ENCODE measurements around the gene DSP. TPM values are rescaled to one million over a fixed set of nuclear protein-coding genes. Genes with fewer than 3 reads are reported as not detected.

Gene DSP
- total and polyA plus RNA-seq, 12 donors = 4.1 to 61.4 (median 38.8) TPM

DNA sequence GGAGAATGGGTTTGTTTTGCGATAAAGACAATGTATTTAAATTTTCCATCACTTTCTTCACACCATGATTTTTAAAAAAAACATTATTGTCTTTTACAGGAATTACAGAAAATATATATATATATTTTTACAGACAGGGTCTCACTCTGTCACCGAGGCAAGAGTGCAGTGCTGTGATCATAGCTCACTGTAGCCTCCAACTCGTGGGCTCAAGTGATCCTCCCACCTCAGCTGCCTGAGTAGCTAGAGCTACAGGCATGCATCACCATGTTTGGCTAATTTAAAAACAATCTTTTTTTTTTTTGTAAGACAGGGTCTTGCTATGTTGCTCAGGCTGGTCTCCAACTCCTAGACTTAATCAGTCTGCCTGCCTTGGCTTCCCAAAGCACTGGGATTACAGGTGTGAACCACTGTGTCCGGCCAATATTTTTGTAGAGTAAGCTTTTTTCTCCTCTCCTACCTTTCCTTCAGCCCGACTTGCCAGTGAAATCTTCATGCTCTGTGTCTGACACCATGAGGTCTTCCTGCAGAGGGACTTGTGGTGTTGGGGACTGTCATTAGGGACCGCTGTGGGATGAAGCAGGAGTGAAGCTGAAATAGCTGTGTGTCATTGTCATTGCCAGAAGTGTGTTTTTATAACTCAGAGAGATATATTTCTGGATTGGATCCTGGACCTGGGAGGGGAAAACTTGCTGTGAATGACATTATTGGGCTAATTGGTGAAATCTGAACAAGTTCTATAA lies 13.2 kb downstream of the DSP start:
- Histone ChIP-seq H3K27ac (no peak overlapping the region), H3K27me3 (no peaks in the 10 kb centered on the region), H3K9me3 (replicated peaks in 1 of 3) (no peaks in the 10 kb centered on the region), H3K4me1 (replicated peaks in 1 of 2) (peaks cover 6 to 14% of the 10 kb centered on the region in 2 donors), H3K36me3 (replicated peaks in 1 of 2) (no peaks in the 10 kb centered on the region), H3K4me3 (no peak overlapping the region)
- 85 to 90% (median 87%) methylated on average over 6 of the region's 6 CpGs for WGBS, 4 donors
- DNase-seq = no peak
- intact Hi-C loops (cut with DNase I) = loop anchor here in 1 of 2 donors (10.0 kb wide), 1 partner anchor 140 kb away; no protein-coding TSS in a partner anchor
- no peak for TF ChIP-seq POLR2A (IDR thresholded peaks at IDR 0.05)

DNA sequence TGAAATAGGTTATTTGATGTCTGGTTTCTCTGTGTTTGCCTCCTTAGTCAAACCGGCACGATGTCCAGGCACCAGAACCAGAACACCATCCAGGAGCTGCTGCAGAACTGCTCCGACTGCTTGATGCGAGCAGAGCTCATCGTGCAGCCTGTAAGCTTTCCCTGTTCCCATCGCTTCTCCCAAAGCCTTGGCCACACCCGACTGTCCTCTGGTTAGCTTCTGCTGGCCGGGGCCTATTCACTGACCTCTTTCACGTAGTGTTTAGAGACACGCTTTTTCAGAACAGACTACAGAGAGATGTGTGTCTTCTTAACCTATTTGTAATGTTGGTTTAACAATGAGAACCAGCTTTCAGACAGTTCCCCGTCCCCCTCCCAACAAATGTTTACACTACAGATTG lies 14.2 kb downstream of the DSP start:
- intact Hi-C loops (cut with DNase I) = loop anchor here in 1 of 2 donors (10.0 kb wide), 1 partner anchor 141 kb away; no protein-coding TSS in a partner anchor
- WGBS, 4 donors = 87 to 91% (median 88%) methylated on average over 11 of the region's 11 CpGs

DNA sequence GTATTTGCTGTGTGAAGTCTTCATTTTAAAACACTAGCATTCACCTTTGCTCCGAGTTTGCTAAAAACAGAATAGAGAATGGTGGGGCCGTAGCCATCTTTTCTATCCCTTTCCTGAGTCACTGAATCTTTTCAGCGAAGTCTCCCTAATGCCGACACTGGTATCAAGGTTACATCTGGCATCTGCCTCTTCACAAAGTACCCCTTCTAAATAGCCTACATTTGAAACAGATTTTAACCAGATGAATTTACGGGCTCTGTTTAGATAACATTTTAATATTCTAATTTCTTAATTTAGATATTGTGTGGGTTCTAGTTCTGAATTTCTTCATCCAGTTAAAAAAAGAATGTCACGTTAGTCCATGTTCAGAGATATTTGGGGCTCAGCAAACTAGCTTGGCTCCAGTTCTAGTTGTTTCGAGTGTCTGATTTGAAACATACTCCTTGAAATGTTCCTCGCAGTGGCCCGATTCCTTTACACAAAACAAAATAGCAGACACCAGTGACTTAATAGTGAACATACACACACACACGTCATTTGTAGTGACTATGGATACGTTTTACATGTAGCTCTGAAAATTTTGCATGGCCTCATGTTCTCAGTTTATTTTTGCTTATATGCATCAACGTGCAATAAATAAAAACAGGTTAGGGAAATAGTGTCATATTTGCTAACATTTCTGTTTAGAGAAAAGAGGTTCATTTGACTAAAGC lies 15.1 kb downstream of the DSP start:
- intact Hi-C loops (cut with DNase I) = loop anchor here in 1 of 2 donors (10.0 kb wide), 1 partner anchor 142 kb away; no protein-coding TSS in a partner anchor
- H3K9me3 ChIP-seq (replicated peaks in 1 of 3) = no peaks in the 10 kb centered on the region
- H3K4me1 ChIP-seq (replicated peaks in 1 of 2) = no peaks in the 10 kb centered on the region
- DNase-seq = no peak
- no peak overlapping the region for H3K4me3 ChIP-seq
- no peaks in the 10 kb centered on the region for H3K27me3 ChIP-seq
- H3K36me3 ChIP-seq (replicated peaks in 1 of 2) = no peaks in the 10 kb centered on the region
- H3K27ac ChIP-seq = no peak overlapping the region
- WGBS, 4 donors = 86 to 91% (median 88%) methylated on average over 12 of the region's 12 CpGs
- no peak for TF ChIP-seq POLR2A (IDR thresholded peaks at IDR 0.05)
- TF ChIP-seq, protein P1, sequence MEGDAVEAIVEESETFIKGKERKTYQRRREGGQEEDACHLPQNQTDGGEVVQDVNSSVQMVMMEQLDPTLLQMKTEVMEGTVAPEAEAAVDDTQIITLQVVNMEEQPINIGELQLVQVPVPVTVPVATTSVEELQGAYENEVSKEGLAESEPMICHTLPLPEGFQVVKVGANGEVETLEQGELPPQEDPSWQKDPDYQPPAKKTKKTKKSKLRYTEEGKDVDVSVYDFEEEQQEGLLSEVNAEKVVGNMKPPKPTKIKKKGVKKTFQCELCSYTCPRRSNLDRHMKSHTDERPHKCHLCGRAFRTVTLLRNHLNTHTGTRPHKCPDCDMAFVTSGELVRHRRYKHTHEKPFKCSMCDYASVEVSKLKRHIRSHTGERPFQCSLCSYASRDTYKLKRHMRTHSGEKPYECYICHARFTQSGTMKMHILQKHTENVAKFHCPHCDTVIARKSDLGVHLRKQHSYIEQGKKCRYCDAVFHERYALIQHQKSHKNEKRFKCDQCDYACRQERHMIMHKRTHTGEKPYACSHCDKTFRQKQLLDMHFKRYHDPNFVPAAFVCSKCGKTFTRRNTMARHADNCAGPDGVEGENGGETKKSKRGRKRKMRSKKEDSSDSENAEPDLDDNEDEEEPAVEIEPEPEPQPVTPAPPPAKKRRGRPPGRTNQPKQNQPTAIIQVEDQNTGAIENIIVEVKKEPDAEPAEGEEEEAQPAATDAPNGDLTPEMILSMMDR (IDR thresholded peaks at IDR 0.05) = no peak

More for the DNA sequence above, 14.2 kb downstream of the DSP start:
- peaks cover 4 to 8% of the 10 kb centered on the region in 2 donors for H3K4me1 ChIP-seq (replicated peaks in 1 of 2)
- TF ChIP-seq POLR2A (IDR thresholded peaks at IDR 0.05) = no peak
- TF ChIP-seq, protein P1 (IDR thresholded peaks at IDR 0.05) = no peak
- no peaks in the 10 kb centered on the region for H3K36me3 ChIP-seq (replicated peaks in 1 of 2)
- H3K27me3 ChIP-seq = no peaks in the 10 kb centered on the region
- H3K27ac ChIP-seq = no peak overlapping the region
- no peak overlapping the region for H3K4me3 ChIP-seq
- H3K9me3 ChIP-seq (replicated peaks in 1 of 3) = no peaks in the 10 kb centered on the region
- DNase-seq = no peak

DNA sequence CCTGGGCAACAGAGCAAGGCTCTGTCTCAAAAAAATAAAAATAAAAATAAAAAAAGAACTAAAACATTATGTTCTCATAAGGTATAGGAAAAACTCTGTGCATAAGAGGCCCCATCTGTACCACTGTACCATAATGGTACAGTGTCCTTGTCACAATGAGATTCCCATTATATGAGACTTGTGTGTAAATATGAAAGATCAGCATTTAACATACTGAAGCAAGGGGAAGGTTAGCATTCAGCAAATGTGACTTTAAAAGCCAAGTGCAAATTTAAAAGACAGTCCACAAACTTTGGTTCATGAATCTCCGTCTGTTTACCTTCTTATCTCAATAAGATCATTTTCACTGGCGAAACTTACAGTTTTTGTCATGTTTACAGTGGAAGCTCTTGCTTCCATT lies 16.2 kb downstream of the DSP start:
- 90 to 97% (median 95%) methylated on average over 2 of the region's 2 CpGs for WGBS, 4 donors
- TF ChIP-seq POLR2A (IDR thresholded peaks at IDR 0.05) = no peak
- TF ChIP-seq, protein P1 (IDR thresholded peaks at IDR 0.05) = no peak

More for the DNA sequence above, 16.2 kb downstream of the DSP start:
- Histone ChIP-seq H3K4me1 (replicated peaks in 1 of 2) (no peaks in the 10 kb centered on the region), H3K9me3 (replicated peaks in 1 of 3) (no peaks in the 10 kb centered on the region), H3K4me3 (no peak overlapping the region), H3K27ac (no peak overlapping the region), H3K36me3 (replicated peaks in 1 of 2) (no peaks in the 10 kb centered on the region), H3K27me3 (no peaks in the 10 kb centered on the region)
- intact Hi-C loops (cut with DNase I) = loop anchor here in 1 of 2 donors (10.0 kb wide), 1 partner anchor 143 kb away; no protein-coding TSS in a partner anchor
- DNase-seq = no peak
